Mucosa of rectum (tissue), 2 donors: ENCODE results near the gene SLC7A11.

Experiments used
- H3K27ac ChIP-seq, 2 donors: one replicate each; pipeline ENCODE4 v1.7.0; 2013; ENCODE audit warnings: inconsistent platforms in 2 of 2, low read depth in 2 of 2, low read length in 2 of 2
- H3K27me3 ChIP-seq, 2 donors: one replicate each; pipeline ENCODE4 v1.7.0; 2013; ENCODE audit warnings: low read length in 2 of 2; ENCODE audit not compliant: control insufficient read depth in 2 of 2, insufficient read depth in 2 of 2
- H3K36me3 ChIP-seq, 2 donors: one replicate each; pipeline ENCODE4 v1.7.0; 2013; ENCODE audit warnings: low read length in 2 of 2; ENCODE audit not compliant: control insufficient read depth in 2 of 2, insufficient read depth in 2 of 2
- H3K4me1 ChIP-seq, 2 donors: one replicate each; pipeline ENCODE4 v1.7.0; 2013; ENCODE audit warnings: low read length in 2 of 2, mild to moderate bottlenecking in 1 of 2; ENCODE audit not compliant: control insufficient read depth in 2 of 2, insufficient read depth in 2 of 2
- H3K4me3 ChIP-seq, 2 donors: one replicate each; pipeline ENCODE4 v1.7.0; 2013; ENCODE audit warnings: low read length in 2 of 2
- H3K9ac ChIP-seq, 2 donors: one replicate each; pipeline ENCODE4 v1.7.0; 2013; ENCODE audit warnings: low read length in 2 of 2, low read depth in 1 of 2, mild to moderate bottlenecking in 1 of 2
- H3K9me3 ChIP-seq, 2 donors: one replicate each; pipeline ENCODE4 v1.7.0; 2013; ENCODE audit warnings: low read length in 2 of 2; ENCODE audit not compliant: control insufficient read depth in 2 of 2
- donor health status: healthy.
- donor health status: Normal muscosa, but diverticular disease.

SLC7A11 gene

DNA sequence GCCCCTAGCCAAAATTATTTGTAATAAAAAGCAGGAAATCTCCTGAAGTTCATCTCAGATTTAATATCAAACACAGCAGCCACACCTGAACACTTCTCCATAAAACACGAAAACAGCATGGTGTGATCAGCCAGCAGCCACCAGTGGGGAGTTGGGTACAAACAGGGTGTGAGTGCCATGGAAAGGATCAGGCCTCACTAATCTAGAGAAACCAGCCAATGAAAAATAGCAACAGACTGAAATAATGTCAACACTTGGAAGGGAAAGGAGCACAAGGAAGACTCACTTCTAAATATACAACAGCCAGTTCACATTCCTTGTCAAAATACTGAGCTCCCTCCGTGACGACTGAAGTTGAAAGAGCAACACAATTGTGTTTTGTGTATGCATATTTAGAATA is 46.0 kb downstream of the SLC7A11 start:
- H3K36me3 ChIP-seq = no peaks in the 10 kb centered on the region
- H3K4me3 ChIP-seq = no peak overlapping the region
- no peaks in the 10 kb centered on the region for H3K9me3 ChIP-seq
- no peak overlapping the region for H3K9ac ChIP-seq
- no peak overlapping the region for H3K27ac ChIP-seq
- peaks cover 2 to 13% of the 10 kb centered on the region in 2 donors for H3K4me1 ChIP-seq
- no peaks in the 10 kb centered on the region for H3K27me3 ChIP-seq

DNA sequence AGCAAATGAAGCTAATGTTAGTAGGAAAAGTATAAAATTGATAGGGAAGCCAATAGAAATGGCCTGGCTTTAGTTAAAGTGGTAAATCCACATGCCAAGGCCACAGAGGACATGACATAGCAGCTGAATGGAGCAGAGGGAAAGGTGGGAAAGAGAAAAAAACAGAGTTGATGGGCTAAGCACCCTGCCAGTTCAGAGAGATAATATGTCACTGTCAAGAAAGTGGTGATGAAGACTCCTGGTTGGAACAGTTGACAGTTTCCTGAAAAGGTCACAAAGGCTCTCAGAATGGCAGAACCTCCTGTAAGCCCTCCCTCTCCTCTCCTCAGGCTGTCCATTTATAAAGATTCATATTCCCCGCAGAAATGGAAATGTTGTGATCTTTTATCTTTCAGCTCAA is 48.2 kb downstream of the SLC7A11 start:
- H3K27ac ChIP-seq = no peak overlapping the region
- no peaks in the 10 kb centered on the region for H3K9me3 ChIP-seq
- H3K27me3 ChIP-seq = no peaks in the 10 kb centered on the region
- no peak overlapping the region for H3K4me3 ChIP-seq
- H3K36me3 ChIP-seq = no peaks in the 10 kb centered on the region
- H3K9ac ChIP-seq = no peak overlapping the region
- peaks cover 0 to 2% of the 10 kb centered on the region in 2 donors for H3K4me1 ChIP-seq

DNA sequence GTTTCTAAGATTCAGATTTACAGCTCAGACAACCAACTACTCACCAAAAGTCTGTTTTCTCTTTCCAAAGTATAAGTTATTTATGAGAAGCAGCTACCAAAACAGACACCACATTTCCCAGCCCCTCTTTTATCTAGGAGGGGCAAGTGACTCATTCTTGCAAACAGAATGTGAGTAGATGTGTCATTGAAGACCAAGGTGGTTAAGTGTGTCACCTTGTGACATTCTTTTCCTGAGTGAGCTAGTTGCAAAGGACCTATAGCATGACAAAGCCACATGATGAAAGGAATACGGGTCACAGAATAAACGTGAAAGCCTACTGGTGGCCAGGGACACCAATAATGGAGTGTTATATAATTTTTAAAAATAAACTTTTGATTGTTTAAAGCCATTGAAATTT is 50.0 kb downstream of the SLC7A11 start:
- Histone ChIP-seq H3K4me3 (no peak overlapping the region), H3K27me3 (no peaks in the 10 kb centered on the region), H3K4me1 (no peaks in the 10 kb centered on the region), H3K36me3 (no peaks in the 10 kb centered on the region), H3K27ac (no peak overlapping the region), H3K9ac (no peak overlapping the region), H3K9me3 (no peaks in the 10 kb centered on the region)

DNA sequence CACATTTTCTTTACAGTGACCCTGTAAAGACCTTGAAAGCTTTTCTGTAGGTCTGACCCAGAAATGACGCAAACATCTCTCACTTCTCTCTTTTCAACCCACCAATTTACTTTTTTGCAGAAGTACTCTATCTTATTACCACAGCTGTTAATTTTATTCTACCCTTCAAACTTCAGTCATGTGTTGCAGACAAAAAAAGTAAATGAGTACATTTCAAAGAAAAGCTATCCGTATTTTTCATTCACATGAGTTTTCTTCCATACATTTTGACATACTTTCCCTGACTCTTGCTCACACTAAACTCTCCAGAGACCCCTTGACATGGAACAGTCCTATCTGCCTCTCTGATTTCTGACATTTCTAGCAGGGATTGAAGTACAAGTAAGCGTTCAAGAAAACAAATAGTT is 51.7 kb downstream of the SLC7A11 start:
- H3K27ac ChIP-seq = no peak overlapping the region

DNA sequence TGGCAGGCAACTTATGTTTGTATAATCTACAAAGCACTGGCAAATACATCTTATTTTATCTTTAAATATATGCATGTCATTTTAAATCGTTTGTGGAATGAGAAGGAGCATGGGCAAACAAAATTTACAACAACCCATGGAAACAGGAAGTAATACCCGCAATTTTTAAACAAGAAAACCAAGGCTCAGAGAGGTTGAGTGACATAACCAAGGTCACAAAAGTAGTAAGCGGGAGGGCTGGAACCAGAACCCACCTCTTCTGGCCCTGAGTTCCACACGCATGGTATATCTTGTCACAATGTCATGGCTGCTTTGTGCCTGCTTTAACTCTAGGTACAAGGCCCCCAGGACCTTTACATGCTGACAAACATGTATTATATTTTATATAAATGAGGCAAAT is 52.9 kb downstream of the SLC7A11 start:
- no peaks in the 10 kb centered on the region for H3K27me3 ChIP-seq

More for the DNA sequence above, 51.7 kb downstream of the SLC7A11 start:
- H3K4me1 ChIP-seq = no peaks in the 10 kb centered on the region
- H3K27me3 ChIP-seq = no peaks in the 10 kb centered on the region
- H3K9me3 ChIP-seq = no peaks in the 10 kb centered on the region
- H3K4me3 ChIP-seq = no peak overlapping the region
- H3K36me3 ChIP-seq = no peaks in the 10 kb centered on the region
- H3K9ac ChIP-seq = no peak overlapping the region

DNA sequence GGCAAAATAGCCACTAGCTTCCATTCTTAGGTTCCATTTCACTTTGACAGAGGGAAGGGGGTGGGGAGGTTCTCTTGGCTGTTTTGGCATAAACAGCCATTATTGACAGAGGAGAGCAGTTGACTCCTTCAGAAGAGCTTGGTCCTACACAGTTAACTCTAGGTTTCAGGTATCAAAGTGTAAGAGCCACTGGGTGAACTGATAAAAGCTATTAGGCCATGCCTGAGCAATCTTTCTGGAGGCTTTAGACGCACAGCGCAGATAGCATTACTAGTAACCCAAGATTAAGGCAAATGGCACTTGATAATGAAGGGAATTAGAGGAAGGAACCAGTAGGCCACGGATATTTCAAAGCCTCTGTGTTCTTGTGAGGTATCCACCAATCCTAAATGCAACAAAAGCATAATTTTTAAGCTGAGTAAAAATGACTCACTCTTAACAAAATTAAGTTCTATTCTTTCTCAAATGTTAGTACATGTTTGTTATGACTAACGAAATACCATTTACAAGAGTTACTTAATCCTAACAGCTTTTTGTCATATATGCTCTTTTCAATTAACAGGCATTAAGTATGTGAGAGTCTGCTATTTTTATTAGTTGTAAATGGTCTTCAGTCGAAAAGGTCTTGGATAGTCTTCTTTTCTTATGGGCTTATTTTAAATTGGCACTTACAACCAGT is 53.6 kb downstream of the SLC7A11 start:
- no peaks in the 10 kb centered on the region for H3K36me3 ChIP-seq
- H3K4me1 ChIP-seq = no peaks in the 10 kb centered on the region
- no peak overlapping the region for H3K9ac ChIP-seq
- H3K27ac ChIP-seq = no peak overlapping the region
- no peaks in the 10 kb centered on the region for H3K9me3 ChIP-seq
- H3K27me3 ChIP-seq = no peaks in the 10 kb centered on the region
- no peak overlapping the region for H3K4me3 ChIP-seq

More for the DNA sequence above, 52.9 kb downstream of the SLC7A11 start:
- Histone ChIP-seq H3K4me3 (no peak overlapping the region), H3K9me3 (no peaks in the 10 kb centered on the region), H3K9ac (no peak overlapping the region), H3K36me3 (no peaks in the 10 kb centered on the region), H3K27ac (no peak overlapping the region), H3K4me1 (no peaks in the 10 kb centered on the region)

DNA sequence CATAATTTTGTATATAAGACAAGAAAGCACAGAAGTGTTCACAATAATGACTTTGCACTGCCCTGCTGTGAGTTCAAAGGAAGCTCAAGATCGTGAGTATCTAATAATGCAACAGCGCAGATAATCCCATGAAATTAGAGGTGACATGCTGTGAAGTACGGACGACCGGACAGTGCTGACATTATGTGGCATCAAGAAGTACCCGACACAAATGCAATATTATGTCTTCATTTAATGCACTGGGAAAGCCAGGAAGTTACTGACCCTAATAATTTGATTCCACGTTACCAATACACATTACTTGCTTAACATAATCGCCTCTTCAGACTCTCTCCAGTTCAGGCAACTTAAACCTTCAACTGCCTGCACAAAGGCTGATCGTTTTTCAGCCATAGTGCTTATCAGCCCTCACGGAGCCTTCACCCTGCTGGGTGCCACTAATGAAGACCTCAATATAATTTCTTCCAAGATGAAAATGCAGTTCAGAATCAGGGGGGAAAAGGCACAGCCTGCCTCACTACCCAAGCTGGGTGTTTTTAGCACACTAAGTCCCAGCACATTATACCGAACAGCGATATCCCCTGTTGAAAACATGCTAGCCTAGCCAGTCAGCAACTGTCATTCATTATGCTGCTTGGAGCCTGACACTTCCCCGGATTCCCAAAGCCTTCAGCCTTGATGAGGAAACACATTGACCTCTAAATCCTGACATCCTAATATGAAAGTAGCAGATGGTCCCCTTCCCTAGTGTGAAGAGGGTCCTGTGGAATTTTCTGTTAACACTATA is 56.1 kb downstream of the SLC7A11 start:
- Histone ChIP-seq H3K4me3 (no peak overlapping the region), H3K4me1 (no peaks in the 10 kb centered on the region), H3K27ac (no peak overlapping the region), H3K27me3 (no peaks in the 10 kb centered on the region), H3K36me3 (no peaks in the 10 kb centered on the region), H3K9ac (no peak overlapping the region), H3K9me3 (no peaks in the 10 kb centered on the region)

DNA sequence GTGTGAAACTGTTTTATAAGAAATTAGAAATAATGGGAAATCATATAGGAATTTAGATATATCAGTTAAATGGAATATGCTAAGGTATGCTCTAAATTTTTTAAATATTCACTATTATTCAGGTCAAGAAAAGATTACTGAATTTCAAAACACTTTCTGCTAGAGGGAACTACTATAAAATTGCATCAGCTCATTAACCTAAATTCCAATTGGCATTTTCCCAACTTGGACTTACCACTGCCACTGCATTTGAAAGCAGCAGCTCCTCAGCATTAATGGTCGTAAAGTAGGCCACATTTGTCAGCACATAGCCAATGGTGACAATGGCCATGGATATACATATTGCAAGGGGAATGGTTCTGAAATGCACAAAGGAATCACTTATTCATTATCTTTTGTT is 57.3 kb downstream of the SLC7A11 start:
- H3K9me3 ChIP-seq = no peaks in the 10 kb centered on the region
- H3K27ac ChIP-seq = no peak overlapping the region
- no peaks in the 10 kb centered on the region for H3K36me3 ChIP-seq
- H3K27me3 ChIP-seq = no peaks in the 10 kb centered on the region
- no peaks in the 10 kb centered on the region for H3K4me1 ChIP-seq
- H3K4me3 ChIP-seq = no peak overlapping the region
- no peak overlapping the region for H3K9ac ChIP-seq

DNA sequence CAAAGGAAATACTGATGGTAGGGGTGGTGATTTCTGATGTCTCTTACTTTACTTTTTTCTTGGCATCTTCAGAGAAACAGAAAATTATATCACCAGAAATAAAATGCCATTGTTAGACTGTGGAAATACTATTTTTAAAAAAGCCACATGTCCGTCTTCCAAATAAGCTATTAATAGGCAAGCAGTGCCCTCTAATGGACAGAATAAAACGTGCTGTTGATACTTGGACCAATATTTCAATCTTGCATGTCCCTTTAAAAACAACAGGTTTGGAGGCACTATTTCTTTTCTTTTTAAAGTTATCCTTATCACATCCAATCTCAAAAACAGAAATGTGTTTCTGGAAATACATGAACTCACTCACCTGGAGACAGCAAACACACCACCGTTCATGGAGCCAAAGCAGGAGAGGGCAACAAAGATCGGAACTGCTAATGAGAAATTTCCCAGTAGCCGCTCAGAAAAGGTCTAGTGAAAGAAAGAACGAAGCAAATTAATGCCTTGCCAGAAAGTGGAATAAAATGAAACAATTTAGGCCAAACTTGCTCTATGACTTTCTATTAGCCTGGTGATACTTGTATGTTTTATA is 59.2 kb downstream of the SLC7A11 start:
- H3K36me3 ChIP-seq = no peaks in the 10 kb centered on the region
- H3K4me1 ChIP-seq = no peaks in the 10 kb centered on the region
- no peaks in the 10 kb centered on the region for H3K9me3 ChIP-seq
- H3K4me3 ChIP-seq = no peak overlapping the region
- H3K27me3 ChIP-seq = no peaks in the 10 kb centered on the region
- no peak overlapping the region for H3K27ac ChIP-seq
- no peak overlapping the region for H3K9ac ChIP-seq

DNA sequence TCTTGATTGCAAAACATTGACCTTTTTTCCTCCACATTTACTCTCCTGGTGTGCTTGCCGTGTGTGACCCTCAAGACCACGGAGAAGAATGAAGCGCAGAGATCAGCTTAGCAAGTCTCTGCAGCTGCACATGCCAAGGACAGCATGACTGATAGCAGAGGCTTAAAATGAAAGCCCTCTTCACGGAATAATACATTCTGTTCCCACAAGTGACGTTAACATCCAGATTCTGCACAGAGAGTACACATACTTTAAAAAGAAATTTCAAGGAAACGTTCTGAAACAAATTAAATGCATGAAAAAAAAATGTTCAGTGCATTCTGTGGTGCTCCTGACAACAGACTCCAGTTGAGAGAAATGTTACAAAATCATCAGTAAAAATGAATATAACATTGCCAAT is 60.9 kb downstream of the SLC7A11 start:
- Histone ChIP-seq H3K27ac (no peak overlapping the region), H3K9ac (no peak overlapping the region), H3K4me1 (no peaks in the 10 kb centered on the region)

More for the DNA sequence above, 60.9 kb downstream of the SLC7A11 start:
- Histone ChIP-seq H3K9me3 (no peaks in the 10 kb centered on the region), H3K27me3 (no peaks in the 10 kb centered on the region), H3K4me3 (no peak overlapping the region), H3K36me3 (no peaks in the 10 kb centered on the region)
